Lung (tissue), 12 donors: Measurements from ENCODE around the gene MITF. TPM values are rescaled to one million over a fixed set of nuclear protein-coding genes. Genes with fewer than 3 reads are reported as not detected.
"Not testable (repeated sequence)": the region's sequence is repeated elsewhere in the genome, so short reads cannot be mapped to it uniquely, and the experiment has no call there.

Experiments
- ATAC-seq: fragments of 200-7000 bp; cut with Tn5 transposase; one replicate; pipeline ENCODE4 v1.9.1; 2020; ENCODE audit warnings: moderate number of reproducible peaks; ENCODE audit not compliant: insufficient read depth, low FRiP score
- DNase-seq, 3 donors: peaks; one replicate each; pipeline ENCODE4 v3.0.0-alpha.2; 2013 to 2017
- H3K27ac ChIP-seq, 2 donors: one replicate each; pipeline ENCODE4 v1.5.1; 2013; ENCODE audit warnings: mild to moderate bottlenecking in 2 of 2, moderate library complexity in 2 of 2, control low read depth in 1 of 2, inconsistent platforms in 1 of 2, low read depth in 1 of 2, low read length in 1 of 2
- H3K27me3 ChIP-seq, 3 donors: one replicate each; pipeline ENCODE4 v1.5.1; 2013; ENCODE audit warnings: low read length in 2 of 3; ENCODE audit not compliant: control insufficient read depth in 3 of 3, insufficient read depth in 3 of 3
- H3K36me3 ChIP-seq, 4 donors: one replicate each; pipeline ENCODE4 v1.5.1; 2013; ENCODE audit warnings: low read length in 4 of 4, mild to moderate bottlenecking in 1 of 4, moderate library complexity in 1 of 4; ENCODE audit not compliant: control insufficient read depth in 4 of 4, insufficient read depth in 4 of 4
- H3K4me1 ChIP-seq, 5 donors: one replicate each; pipeline ENCODE4 v1.5.1; 2013; ENCODE audit warnings: low read length in 5 of 5, mild to moderate bottlenecking in 2 of 5, moderate library complexity in 1 of 5; ENCODE audit not compliant: control insufficient read depth in 5 of 5, insufficient read depth in 5 of 5
- H3K4me3 ChIP-seq: one replicate; pipeline ENCODE4 v1.5.1; 2013; ENCODE audit warnings: mild to moderate bottlenecking, control low read depth, moderate library complexity
- H3K9ac ChIP-seq, 2 donors: one replicate each; pipeline ENCODE4 v1.5.1; 2013; ENCODE audit warnings: low read length in 2 of 2, control low read depth in 1 of 2; ENCODE audit not compliant: insufficient read depth in 1 of 2
- H3K9me3 ChIP-seq, 4 donors: one replicate each; pipeline ENCODE4 v1.5.1; 2013; ENCODE audit warnings: low read length in 3 of 4, mild to moderate bottlenecking in 1 of 4, moderate library complexity in 1 of 4; ENCODE audit not compliant: control insufficient read depth in 4 of 4, insufficient read depth in 3 of 4
- CTCF ChIP-seq: IDR thresholded peaks from 2 replicates; pipeline ENCODE4 v1.5.1; 2012; ENCODE audit warnings: mild to moderate bottlenecking; ENCODE audit errors: control extremely low read depth, extremely low read depth
- WGBS, 2 donors: extraction: QIAGEN DNeasy Blood & Tissue Kit; methylation state at CpG; one replicate each; pipeline ENCODE4 v1.1.7; 2013; 5-methylcytosine and 5-hydroxymethylcytosine counted together
- polyA plus RNA-seq, 2 donors: library from polyadenylated mRNA; stranded (reverse); fragments of 200-250 nt; gene quantifications; one replicate each; pipeline ENCODE4 v1.2.1, GENCODE V29; 2013
- total RNA-seq, 2 donors: library from RNA; depleted of rRNA in 1 of 2; stranded (reverse); fragments of >200 nt in 1 of 2; gene quantifications; one replicate each; pipeline ENCODE4 v1.2.1, GENCODE V29; 2014 to 2021
- donor health status: control.
- donor health status: control.
- donor health status: Bipolar disorder and iron deficiency.
- donor health status: healthy.
- donor health status: DM: yes; HTN: yes; CAD: no.

Gene MITF
- total and polyA plus RNA-seq, 4 donors, result 5.0 to 28.0 (median 12.0) TPM

- 23 to 27% methylated on average over 6 of the region's 6 CpGs for WGBS, 2 donors
- no peaks in the 10 kb centered on the region for H3K9me3 ChIP-seq
- DNase-seq (peak; percentile 85 to 96 (median 90)), ATAC-seq (peak; percentile 78)
- peaks cover 3 to 35% (median 8%) of the 10 kb centered on the region in 5 donors for H3K4me1 ChIP-seq
- no peaks in the 10 kb centered on the region for H3K36me3 ChIP-seq
- H3K4me3 ChIP-seq, result no peak overlapping the region
- no peaks in the 10 kb centered on the region for H3K27me3 ChIP-seq
- H3K27ac ChIP-seq, result peak overlapping the region in 1 of 2 donors; percentile 77
- no peak overlapping the region for H3K9ac ChIP-seq
- no peak for TF ChIP-seq CTCF
Measured at GRCh38 chr3:69791106-69791505, 51.8 kb downstream of the MITF start.

- Histone ChIP-seq H3K4me1 (peaks cover 1 to 29% (median 8%) of the 10 kb centered on the region in 5 donors), H3K36me3 (no peaks in the 10 kb centered on the region), H3K9me3 (no peaks in the 10 kb centered on the region), H3K27ac (peak overlapping the region; percentile 33 to 64), H3K9ac (no peak overlapping the region), H3K27me3 (no peaks in the 10 kb centered on the region), H3K4me3 (no peak overlapping the region)
- DNase-seq, result peak in 2 of 3 donors; percentile 84 to 86
- ATAC-seq, result peak; percentile 49
- peak; percentile 22 for TF ChIP-seq CTCF
- WGBS, 2 donors, result 26 to 30% methylated on average over 3 of the region's 3 CpGs
Measured at GRCh38 chr3:69791919-69792399, 52.7 kb downstream of the MITF start.

GRCh38 chr3:69796126-69796525 lies 56.9 kb downstream of the MITF start:
- not testable (repeated sequence) for H3K9me3 ChIP-seq, DNase-seq, H3K9ac ChIP-seq, H3K27me3 ChIP-seq, H3K27ac ChIP-seq, H3K4me3 ChIP-seq, H3K36me3 ChIP-seq, ATAC-seq
- peaks cover 1 to 30% (median 8%) of the 10 kb centered on the region in 5 donors for H3K4me1 ChIP-seq
- WGBS, 2 donors, result 95 to 96% methylated on average over 3 of the region's 4 CpGs

- no peak for TF ChIP-seq CTCF
- DNase-seq (no peak), ATAC-seq (no peak)
- H3K4me3 ChIP-seq, result no peak overlapping the region
- no peak overlapping the region for H3K9ac ChIP-seq
- peaks cover 0 to 16% (median 7%) of the 10 kb centered on the region in 5 donors for H3K4me1 ChIP-seq
- no peaks in the 10 kb centered on the region for H3K27me3 ChIP-seq
- 68 to 72% methylated on average over 4 of the region's 4 CpGs for WGBS, 2 donors
- H3K27ac ChIP-seq, result no peak overlapping the region
- no peaks in the 10 kb centered on the region for H3K9me3 ChIP-seq
- no peaks in the 10 kb centered on the region for H3K36me3 ChIP-seq
Measured at GRCh38 chr3:69803681-69804270, 64.5 kb downstream of the MITF start.
